Liver (tissue), 10 donors: ENCODE data around the gene ELOB. TPM values are rescaled to one million over a fixed set of nuclear protein-coding genes. Genes with fewer than 3 reads are reported as not detected.
"Not testable (repeated sequence)": the region's sequence is repeated elsewhere in the genome, so short reads cannot be mapped to it uniquely, and the experiment has no call there.

Experiments
- DNase-seq: peaks from one replicate; pipeline ENCODE4 v3.0.0-alpha.2; 2017; ENCODE audit warnings: low spot score
- H3K27ac ChIP-seq, 2 donors: one replicate each; pipeline ENCODE4 v1.7.0; 2013; ENCODE audit warnings: inconsistent platforms in 2 of 2, low read length in 2 of 2, control low read depth in 1 of 2, low read depth in 1 of 2, mild to moderate bottlenecking in 1 of 2
- H3K27me3 ChIP-seq, 4 donors: one replicate each; pipeline versions ENCODE4 v1.6.1 to v1.7.0; 2013; ENCODE audit warnings: low read length in 3 of 4, inconsistent platforms in 1 of 4, mild to moderate bottlenecking in 1 of 4, moderate library complexity in 1 of 4; ENCODE audit not compliant: control insufficient read depth in 4 of 4, insufficient read depth in 4 of 4
- H3K36me3 ChIP-seq, 4 donors: one replicate each; pipeline versions ENCODE4 v1.6.1 to v1.7.0; 2013; ENCODE audit warnings: low read length in 3 of 4, mild to moderate bottlenecking in 3 of 4, low read depth in 1 of 4, moderate library complexity in 1 of 4; ENCODE audit not compliant: control insufficient read depth in 4 of 4, insufficient read depth in 3 of 4
- H3K4me1 ChIP-seq, 4 donors: one replicate each; pipeline versions ENCODE4 v1.6.1 to v1.7.0; 2013; ENCODE audit warnings: low read length in 3 of 4, mild to moderate bottlenecking in 3 of 4, moderate library complexity in 1 of 4; ENCODE audit not compliant: control insufficient read depth in 4 of 4, insufficient read depth in 4 of 4
- H3K4me3 ChIP-seq, 3 donors: one replicate each; pipeline versions ENCODE4 v1.6.1 to v1.7.0; 2013; ENCODE audit warnings: low read length in 3 of 3, control low read depth in 1 of 3, low read depth in 1 of 3, mild to moderate bottlenecking in 1 of 3
- H3K9ac ChIP-seq, 2 donors: one replicate each; pipeline ENCODE4 v1.7.0; 2013; ENCODE audit warnings: low read length in 2 of 2, mild to moderate bottlenecking in 2 of 2, moderate library complexity in 2 of 2, control low read depth in 1 of 2, low read depth in 1 of 2
- H3K9me3 ChIP-seq, 4 donors: one replicate each; pipeline versions ENCODE4 v1.6.1 to v1.7.0; 2013; ENCODE audit warnings: low read length in 3 of 4; ENCODE audit not compliant: control insufficient read depth in 4 of 4
- EGR1 ChIP-seq, 2 donors: IDR thresholded peaks; 2 replicates each; pipeline ENCODE4 v1.6.1; 2016 to 2018; ENCODE audit warnings: antibody characterized with exemption in 2 of 2, low read depth in 2 of 2
- FOXA2 ChIP-seq: IDR thresholded peaks from 2 replicates; pipeline ENCODE4 v1.6.1; 2016; ENCODE audit warnings: antibody characterized with exemption
- GABPA ChIP-seq, 2 donors: IDR thresholded peaks in 1 of 2; conservative IDR thresholded peaks in 1 of 2; 2 replicates each; pipeline ENCODE4 v1.6.1; 2016; ENCODE audit warnings: antibody characterized with exemption in 2 of 2, mild to moderate bottlenecking in 1 of 2, moderate library complexity in 1 of 2
- HNF4A ChIP-seq, 2 donors: conservative IDR thresholded peaks; 2 replicates each; pipeline ENCODE4 v1.6.1; 2016; ENCODE audit warnings: antibody characterized with exemption in 2 of 2, mild to moderate bottlenecking in 2 of 2
- HNF4G ChIP-seq: IDR thresholded peaks from 2 replicates; pipeline ENCODE4 v1.6.1; 2016; ENCODE audit warnings: antibody characterized with exemption
- JUND ChIP-seq, 2 donors: IDR thresholded peaks; 2 replicates each; pipeline ENCODE4 v1.6.1; 2016; ENCODE audit warnings: antibody characterized with exemption in 2 of 2
- NR2F2 ChIP-seq: IDR thresholded peaks from 2 replicates; pipeline ENCODE4 v1.6.1; 2016; ENCODE audit warnings: antibody characterized with exemption
- RAD21 ChIP-seq, 2 donors: IDR thresholded peaks; 2 replicates each; pipeline ENCODE4 v1.6.1; 2016; ENCODE audit warnings: antibody characterized with exemption in 2 of 2, mild to moderate bottlenecking in 2 of 2
- RXRA ChIP-seq, 2 donors: IDR thresholded peaks; 2 replicates each; pipeline ENCODE4 v1.6.1; 2017 to 2018; ENCODE audit warnings: antibody characterized with exemption in 2 of 2, mild to moderate bottlenecking in 1 of 2
- SP1 ChIP-seq: IDR thresholded peaks from 2 replicates; pipeline ENCODE4 v1.6.1; 2018; ENCODE audit warnings: antibody characterized with exemption, mild to moderate bottlenecking
- TAF1 ChIP-seq: conservative IDR thresholded peaks from 2 replicates; pipeline ENCODE4 v1.6.1; 2016; ENCODE audit warnings: antibody characterized with exemption, mild to moderate bottlenecking
- YY1 ChIP-seq: IDR thresholded peaks from 2 replicates; pipeline ENCODE4 v1.6.1; 2016; ENCODE audit warnings: antibody characterized with exemption, mild to moderate bottlenecking
- WGBS: extraction: QIAGEN DNeasy Blood & Tissue Kit; methylation state at CpG from one replicate; pipeline ENCODE4 v1.1.7; 2013; 5-methylcytosine and 5-hydroxymethylcytosine counted together
- polyA plus RNA-seq, 2 donors: library from polyadenylated mRNA; stranded (reverse) in 1 of 2; unstranded in 1 of 2; fragments of 200-250 nt in 1 of 2; fragments of >200 nt in 1 of 2; fragmentation: Nextera tagmentation in 1 of 2; extraction: Ambion mirVana in 1 of 2; gene quantifications; one replicate each; pipeline versions ENCODE4 v1.2.1 to v1.2.3, GENCODE V29; 2013 to 2015
- small RNA-seq: library from RNA; depleted of rRNA; stranded (forward); fragments of <200 nt; gene quantifications from one replicate; pipeline ENCODE3, GENCODE V24; 2014
- total RNA-seq, 2 donors: library from RNA; depleted of rRNA; stranded (reverse); fragments of >200 nt; gene quantifications; one replicate each; pipeline ENCODE4 v1.2.3, GENCODE V29; 2014
- TF ChIP-seq, protein P1 (sequence below): IDR thresholded peaks from 2 replicates; pipeline ENCODE4 v1.6.1; 2016; ENCODE audit warnings: antibody characterized with exemption
- TF ChIP-seq, protein P2 (sequence below): IDR thresholded peaks from 2 replicates; pipeline ENCODE4 v1.6.1; 2016; ENCODE audit warnings: antibody characterized with exemption, mild to moderate bottlenecking
- TF ChIP-seq, protein P3 (sequence below): IDR thresholded peaks from 2 replicates; pipeline ENCODE4 v1.6.1; 2016; ENCODE audit warnings: antibody characterized with exemption
- donor health status: healthy.
- donor health status: healthy.
- donor health status: healthy.
- donor health status: healthy.
- donor health status: healthy.

Gene ELOB
- total and polyA plus RNA-seq, 4 donors, result 114 to 395 (median 313) TPM

DNA sequence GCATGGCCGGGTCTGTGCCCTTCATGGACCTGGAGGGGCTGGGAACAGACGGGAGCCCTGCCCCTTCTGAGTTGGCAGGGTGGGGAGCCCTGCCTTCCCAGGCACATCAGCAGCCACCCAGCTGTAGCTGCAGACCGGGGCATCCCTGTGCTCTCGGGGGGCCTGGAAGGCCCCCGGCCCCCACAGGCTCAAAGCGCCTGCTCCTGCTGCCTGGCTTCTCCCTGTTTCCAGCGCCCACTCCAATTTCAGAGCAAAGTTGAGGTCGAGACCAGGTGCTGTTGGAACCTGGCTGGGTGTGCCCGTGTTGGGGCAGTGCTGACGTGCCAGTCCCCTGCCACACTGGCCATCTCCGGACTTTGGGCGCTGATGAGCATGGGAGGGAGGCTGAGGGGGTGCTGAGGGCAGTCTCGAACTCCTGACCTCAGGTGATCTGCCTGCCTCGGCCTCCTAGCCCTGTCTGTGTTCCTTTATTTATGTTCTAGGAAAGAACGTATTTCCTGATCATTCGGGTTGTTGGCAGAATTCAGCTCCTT is 52.2 kb downstream of the ELOB start (continued):
- TF ChIP-seq, protein P1, sequence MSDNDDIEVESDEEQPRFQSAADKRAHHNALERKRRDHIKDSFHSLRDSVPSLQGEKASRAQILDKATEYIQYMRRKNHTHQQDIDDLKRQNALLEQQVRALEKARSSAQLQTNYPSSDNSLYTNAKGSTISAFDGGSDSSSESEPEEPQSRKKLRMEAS, result no peak
- TF ChIP-seq FOXA2, result no peak
- TF ChIP-seq SP1, result no peak
- TF ChIP-seq, protein P2, sequence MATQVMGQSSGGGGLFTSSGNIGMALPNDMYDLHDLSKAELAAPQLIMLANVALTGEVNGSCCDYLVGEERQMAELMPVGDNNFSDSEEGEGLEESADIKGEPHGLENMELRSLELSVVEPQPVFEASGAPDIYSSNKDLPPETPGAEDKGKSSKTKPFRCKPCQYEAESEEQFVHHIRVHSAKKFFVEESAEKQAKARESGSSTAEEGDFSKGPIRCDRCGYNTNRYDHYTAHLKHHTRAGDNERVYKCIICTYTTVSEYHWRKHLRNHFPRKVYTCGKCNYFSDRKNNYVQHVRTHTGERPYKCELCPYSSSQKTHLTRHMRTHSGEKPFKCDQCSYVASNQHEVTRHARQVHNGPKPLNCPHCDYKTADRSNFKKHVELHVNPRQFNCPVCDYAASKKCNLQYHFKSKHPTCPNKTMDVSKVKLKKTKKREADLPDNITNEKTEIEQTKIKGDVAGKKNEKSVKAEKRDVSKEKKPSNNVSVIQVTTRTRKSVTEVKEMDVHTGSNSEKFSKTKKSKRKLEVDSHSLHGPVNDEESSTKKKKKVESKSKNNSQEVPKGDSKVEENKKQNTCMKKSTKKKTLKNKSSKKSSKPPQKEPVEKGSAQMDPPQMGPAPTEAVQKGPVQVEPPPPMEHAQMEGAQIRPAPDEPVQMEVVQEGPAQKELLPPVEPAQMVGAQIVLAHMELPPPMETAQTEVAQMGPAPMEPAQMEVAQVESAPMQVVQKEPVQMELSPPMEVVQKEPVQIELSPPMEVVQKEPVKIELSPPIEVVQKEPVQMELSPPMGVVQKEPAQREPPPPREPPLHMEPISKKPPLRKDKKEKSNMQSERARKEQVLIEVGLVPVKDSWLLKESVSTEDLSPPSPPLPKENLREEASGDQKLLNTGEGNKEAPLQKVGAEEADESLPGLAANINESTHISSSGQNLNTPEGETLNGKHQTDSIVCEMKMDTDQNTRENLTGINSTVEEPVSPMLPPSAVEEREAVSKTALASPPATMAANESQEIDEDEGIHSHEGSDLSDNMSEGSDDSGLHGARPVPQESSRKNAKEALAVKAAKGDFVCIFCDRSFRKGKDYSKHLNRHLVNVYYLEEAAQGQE, result no peak
- no peak for TF ChIP-seq NR2F2
- no peak for TF ChIP-seq YY1
- no peak for TF ChIP-seq JUND (IDR thresholded peaks at IDR 0.05)

DNA sequence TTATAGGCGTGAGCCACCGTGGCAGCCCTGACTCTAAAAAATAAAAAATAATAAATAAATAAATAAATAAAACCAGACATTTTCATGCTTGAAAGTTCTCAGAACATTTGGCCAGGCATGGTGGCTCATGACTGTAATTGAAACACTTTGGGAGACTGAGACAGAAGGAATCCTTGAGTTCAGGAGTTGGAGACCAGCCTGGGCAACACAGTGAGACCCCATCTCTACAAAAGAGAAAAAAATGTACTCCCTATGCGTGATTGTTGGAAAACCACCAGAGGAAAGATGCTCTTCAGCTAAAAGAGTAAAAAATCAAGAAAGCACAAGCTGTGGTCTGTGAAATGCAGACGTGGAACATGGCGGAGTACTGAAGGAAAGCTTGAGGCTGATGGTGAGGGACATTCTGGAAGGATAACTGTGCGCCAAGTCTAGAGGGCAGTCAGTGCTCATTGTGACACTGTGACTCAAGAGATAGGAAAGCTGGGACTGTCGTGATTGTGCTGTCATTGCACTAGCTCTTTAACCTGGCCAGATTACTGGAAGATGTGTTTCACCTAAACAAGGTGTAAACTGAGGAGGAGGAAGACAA is 52.9 kb downstream of the ELOB start:
- Histone ChIP-seq H3K36me3 (no peaks in the 10 kb centered on the region), H3K4me3 (no peak overlapping the region), H3K27ac (no peak overlapping the region), H3K4me1 (peaks cover 10 to 13% (median 11%) of the 10 kb centered on the region in 4 donors), H3K27me3 (no peaks in the 10 kb centered on the region), H3K9ac (no peak overlapping the region), H3K9me3 (no peaks in the 10 kb centered on the region)
- DNase-seq, result no peak
- 80% methylated on average over 7 of the region's 7 CpGs for WGBS
- TF ChIP-seq SP1 (no peak), GABPA (IDR thresholded peaks at IDR 0.05 in 1 of 2, conservative IDR thresholded peaks at IDR 0.05 in 1 of 2) (no peak), HNF4G (no peak), HNF4A (conservative IDR thresholded peaks at IDR 0.05) (no peak), FOXA2 (no peak), TAF1 (no peak), RXRA (IDR thresholded peaks at IDR 0.05) (no peak), NR2F2 (no peak), RAD21 (IDR thresholded peaks at IDR 0.05) (no peak), EGR1 (IDR thresholded peaks at IDR 0.05; ENCODE audit: low read depth in 2 of 2) (no peak)
- TF ChIP-seq, protein P1, result no peak
- TF ChIP-seq, protein P3, sequence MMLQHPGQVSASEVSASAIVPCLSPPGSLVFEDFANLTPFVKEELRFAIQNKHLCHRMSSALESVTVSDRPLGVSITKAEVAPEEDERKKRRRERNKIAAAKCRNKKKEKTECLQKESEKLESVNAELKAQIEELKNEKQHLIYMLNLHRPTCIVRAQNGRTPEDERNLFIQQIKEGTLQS, result no peak

DNA sequence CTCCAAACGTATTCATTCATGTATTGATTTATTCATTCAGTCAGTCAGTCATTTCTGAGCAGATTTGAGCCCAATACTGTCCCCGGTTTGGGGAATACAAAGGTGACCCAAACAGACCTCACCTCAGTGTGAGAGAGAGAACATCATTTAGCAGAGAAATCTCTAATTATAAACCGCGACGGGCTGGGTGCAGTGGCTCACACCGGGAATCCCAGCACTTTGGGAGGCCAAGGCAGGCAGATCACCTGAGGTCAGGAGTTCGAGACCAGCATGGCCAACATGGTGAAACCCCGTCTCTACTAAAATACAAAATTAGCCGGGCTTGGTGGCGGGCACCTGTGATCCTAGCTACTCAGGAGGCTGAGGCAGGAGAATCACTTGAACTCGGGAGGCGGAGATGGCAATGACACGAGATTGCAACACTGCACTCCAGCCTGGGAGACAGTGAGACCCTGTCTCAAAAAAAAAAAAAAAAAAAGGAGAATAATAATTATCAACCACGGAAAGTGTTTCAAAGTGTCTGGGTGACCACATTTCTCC is 55.4 kb downstream of the ELOB start:
- H3K27ac ChIP-seq, H3K9ac ChIP-seq, DNase-seq, H3K9me3 ChIP-seq, H3K36me3 ChIP-seq, H3K27me3 ChIP-seq: not testable (repeated sequence)
- peaks cover 13 to 21% (median 18%) of the 10 kb centered on the region in 4 donors for H3K4me1 ChIP-seq
- WGBS, result 42% methylated on average over 14 of the region's 14 CpGs
- peak overlapping the region in 1 of 3 donors; percentile 83 for H3K4me3 ChIP-seq

Small RNA genes within 50 kb of the gene (small RNA-seq; reads per million reads assigned to genes)
- gene SNORA3C, result not detected

Other genes starting within 250 kb of the ELOB start
- under 1 TPM; 0.17 to 0.23 TPM for gene CEMP1, start 245.9 kb downstream of the ELOB start, total RNA-seq
- gene CEMP1, start 245.9 kb downstream of the ELOB start, polyA plus RNA-seq, result 1 to 10 TPM in 1 of 2 donors, under 1 TPM in 1; 0.06 to 1.6 TPM
- gene PDPK1, start 239.3 kb downstream of the ELOB start, total RNA-seq, result 10 to 100 TPM; 20.5 to 28.1 TPM
- 10 to 100 TPM; 12.1 to 16.0 TPM for gene PDPK1, start 239.3 kb downstream of the ELOB start, polyA plus RNA-seq
- gene KCTD5, start 94.8 kb downstream of the ELOB start, total RNA-seq, result 10 to 100 TPM; 11.3 to 14.2 TPM
- 10 to 100 TPM in 1 of 2 donors, 1 to 10 TPM in 1; 8.3 to 11.7 TPM for gene KCTD5, start 94.8 kb downstream of the ELOB start, polyA plus RNA-seq
- 1 to 10 TPM in 1 of 2 donors, under 1 TPM in 1; 0.05 to 1.5 TPM for gene PRSS27, start 57.1 kb downstream of the ELOB start, total RNA-seq
- under 1 TPM in 1 of 2 donors, not detected in 1; 0.22 TPM for gene PRSS27, start 57.1 kb downstream of the ELOB start, polyA plus RNA-seq
- 100 to 1,000 TPM in 1 of 2 donors, 10 to 100 TPM in 1; 84.8 to 119 TPM for gene SRRM2, start 24.6 kb downstream of the ELOB start, total RNA-seq
- gene SRRM2, start 24.6 kb downstream of the ELOB start, polyA plus RNA-seq, result 100 to 1,000 TPM; 147 to 199 TPM
- not detected for gene PRSS33, start 10.3 kb upstream of the ELOB start, total RNA-seq
- not detected for gene PRSS33, start 10.3 kb upstream of the ELOB start, polyA plus RNA-seq
- gene PRSS41, start 21.2 kb upstream of the ELOB start, total RNA-seq, result not detected
- not detected for gene PRSS41, start 21.2 kb upstream of the ELOB start, polyA plus RNA-seq
- gene PRSS21, start 40.0 kb upstream of the ELOB start, total RNA-seq, result 1 to 10 TPM in 1 of 2 donors, not detected in 1; 1.0 TPM
- gene PRSS21, start 40.0 kb upstream of the ELOB start, polyA plus RNA-seq, result under 1 TPM; 0.18 to 0.26 TPM
- under 1 TPM; 0.33 to 0.79 TPM for gene ZG16B, start 53.0 kb upstream of the ELOB start, total RNA-seq
- gene ZG16B, start 53.0 kb upstream of the ELOB start, polyA plus RNA-seq, result under 1 TPM; 0.24 to 0.53 TPM
- 1 to 10 TPM in 1 of 2 donors, not detected in 1; 1.1 TPM for gene PRSS22, start 80.9 kb upstream of the ELOB start, total RNA-seq
- gene PRSS22, start 80.9 kb upstream of the ELOB start, polyA plus RNA-seq, result under 1 TPM; 0.23 to 0.32 TPM
- 10 to 100 TPM in 1 of 2 donors, 1 to 10 TPM in 1; 7.1 to 21.0 TPM for gene FLYWCH2, start 105.9 kb upstream of the ELOB start, total RNA-seq
- gene FLYWCH2, start 105.9 kb upstream of the ELOB start, polyA plus RNA-seq, result 10 to 100 TPM in 1 of 2 donors, 1 to 10 TPM in 1; 4.9 to 10.2 TPM
- gene FLYWCH1, start 134.7 kb upstream of the ELOB start, total RNA-seq, result 10 to 100 TPM in 1 of 2 donors, 1 to 10 TPM in 1; 6.2 to 12.2 TPM
- gene FLYWCH1, start 134.7 kb upstream of the ELOB start, polyA plus RNA-seq, result 1 to 10 TPM; 3.9 to 9.5 TPM
- not detected for gene KREMEN2, start 187.0 kb upstream of the ELOB start, total RNA-seq
- gene KREMEN2, start 187.0 kb upstream of the ELOB start, polyA plus RNA-seq, result not detected
- gene PAQR4, start 192.1 kb upstream of the ELOB start, total RNA-seq, result 1 to 10 TPM in 1 of 2 donors, under 1 TPM in 1; 0.92 to 9.9 TPM
- gene PAQR4, start 192.1 kb upstream of the ELOB start, polyA plus RNA-seq, result 1 to 10 TPM in 1 of 2 donors, under 1 TPM in 1; 0.63 to 3.0 TPM
- gene PKMYT1, start 203.2 kb upstream of the ELOB start, total RNA-seq, result 10 to 100 TPM in 1 of 2 donors, under 1 TPM in 1; 0.50 to 15.8 TPM
- gene PKMYT1, start 203.2 kb upstream of the ELOB start, polyA plus RNA-seq, result 1 to 10 TPM; 1.7 to 3.4 TPM
- gene CLDN9, start 235.6 kb upstream of the ELOB start, total RNA-seq, result under 1 TPM; 0.05 to 0.25 TPM
- gene CLDN9, start 235.6 kb upstream of the ELOB start, polyA plus RNA-seq, result under 1 TPM; 0.25 to 0.32 TPM
- under 1 TPM in 1 of 2 donors, not detected in 1; 0.75 TPM for gene CLDN6, start 240.9 kb upstream of the ELOB start, total RNA-seq
- not detected for gene CLDN6, start 240.9 kb upstream of the ELOB start, polyA plus RNA-seq
- gene TNFRSF12A, start 243.1 kb upstream of the ELOB start, total RNA-seq, result 1 to 10 TPM; 7.9 to 8.8 TPM
- 10 to 100 TPM in 1 of 2 donors, 1 to 10 TPM in 1; 9.4 to 35.5 TPM for gene TNFRSF12A, start 243.1 kb upstream of the ELOB start, polyA plus RNA-seq
- 1 to 10 TPM; 1.4 to 2.2 TPM for gene HCFC1R1, start 246.7 kb upstream of the ELOB start, total RNA-seq
- gene HCFC1R1, start 246.7 kb upstream of the ELOB start, polyA plus RNA-seq, result 10 to 100 TPM; 16.3 to 17.6 TPM
- gene THOC6, start 246.8 kb upstream of the ELOB start, total RNA-seq, result 10 to 100 TPM; 12.6 to 14.8 TPM
- 10 to 100 TPM; 10.8 TPM for gene THOC6, start 246.8 kb upstream of the ELOB start, polyA plus RNA-seq